Keratinocyte (primary cell): ENCODE data around the gene ANKRD44.

Experiments used
- CTCF ChIP-seq, 3 experiments: IDR thresholded peaks in 1 of 3; conservative IDR thresholded peaks in 1 of 3; optimal IDR thresholded peaks in 1 of 3; 2 replicates in 2 of 3; 3 replicates in 1 of 3; pipeline versions ENCODE3 to v1.5.1; 2011; ENCODE audit warnings: low read length in 3 of 3, mild to moderate bottlenecking in 3 of 3, moderate library complexity in 2 of 3, control low read depth in 1 of 3, inconsistent platforms in 1 of 3; ENCODE audit not compliant: insufficient read depth in 2 of 3; ENCODE audit errors: extremely low read depth in 1 of 3
- EZH2 ChIP-seq: IDR thresholded peaks from one replicate; pipeline ENCODE4 v1.6.1; 2012; ENCODE audit warnings: inconsistent platforms, mild to moderate bottlenecking, low read length, moderate library complexity

- TF ChIP-seq EZH2 (no peak), CTCF (optimal IDR thresholded peaks at IDR 0.05 in 1 of 3, IDR thresholded peaks at IDR 0.05 in 1 of 3, conservative IDR thresholded peaks at IDR 0.05 in 1 of 3; ENCODE audit: extremely low read depth in 1 of 3, insufficient read depth in 2 of 3, low read length in 3 of 3) (no peak)
These were observed 25.2 kb downstream of the ANKRD44 start for GRCh38 chr2:197285361-197285760.
